AG10803 (cell line): ENCODE data around the gene CHAC1.

Source experiments
- DNase-seq: peaks from one replicate; pipeline ENCODE4 v3.0.0; 2010; ENCODE audit warnings: low read depth
- H3K4me3 ChIP-seq: 2 replicates; pipeline ENCODE4 v1.5.1; 2011; ENCODE audit warnings: mild to moderate bottlenecking, low read length, control low read depth
- TF ChIP-seq, protein P1 (sequence below): conservative IDR thresholded peaks from 2 replicates; pipeline ENCODE4 v1.5.1; 2011; ENCODE audit warnings: mild to moderate bottlenecking, low read length, control low read depth, inconsistent platforms

The CHAC1 gene

DNA sequence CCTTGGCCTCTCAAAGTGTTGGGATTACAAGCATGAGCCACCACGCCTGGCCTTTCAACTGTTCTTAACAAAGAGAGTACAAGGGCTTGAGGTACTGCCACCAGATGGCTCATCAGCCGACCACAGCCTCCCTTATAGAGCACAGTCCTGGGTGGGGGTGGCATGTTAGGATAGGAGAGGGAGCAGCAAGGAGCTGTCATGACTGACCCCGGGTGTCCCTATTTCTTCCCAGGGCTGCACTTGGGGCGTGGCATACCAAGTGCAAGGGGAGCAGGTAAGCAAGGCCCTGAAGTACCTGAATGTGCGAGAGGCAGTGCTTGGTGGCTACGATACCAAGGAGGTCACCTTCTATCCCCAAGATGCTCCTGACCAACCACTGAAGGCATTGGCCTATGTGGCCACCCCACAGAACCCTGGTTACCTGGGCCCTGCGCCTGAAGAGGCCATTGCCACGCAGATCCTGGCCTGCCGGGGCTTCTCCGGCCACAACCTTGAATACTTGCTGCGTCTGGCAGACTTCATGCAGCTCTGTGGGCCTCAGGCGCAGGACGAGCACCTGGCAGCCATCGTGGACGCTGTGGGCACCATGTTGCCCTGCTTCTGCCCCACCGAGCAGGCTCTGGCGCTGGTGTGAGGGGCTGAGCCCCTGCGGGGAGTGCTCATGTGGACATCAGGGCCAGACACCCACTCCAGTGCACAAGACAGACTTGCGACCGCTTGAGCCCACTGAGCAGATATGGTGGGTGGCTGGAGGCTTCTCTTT lies 2.1 kb downstream of the CHAC1 start:
- peak overlapping the region; percentile 98 for H3K4me3 ChIP-seq
- TF ChIP-seq, protein P1, sequence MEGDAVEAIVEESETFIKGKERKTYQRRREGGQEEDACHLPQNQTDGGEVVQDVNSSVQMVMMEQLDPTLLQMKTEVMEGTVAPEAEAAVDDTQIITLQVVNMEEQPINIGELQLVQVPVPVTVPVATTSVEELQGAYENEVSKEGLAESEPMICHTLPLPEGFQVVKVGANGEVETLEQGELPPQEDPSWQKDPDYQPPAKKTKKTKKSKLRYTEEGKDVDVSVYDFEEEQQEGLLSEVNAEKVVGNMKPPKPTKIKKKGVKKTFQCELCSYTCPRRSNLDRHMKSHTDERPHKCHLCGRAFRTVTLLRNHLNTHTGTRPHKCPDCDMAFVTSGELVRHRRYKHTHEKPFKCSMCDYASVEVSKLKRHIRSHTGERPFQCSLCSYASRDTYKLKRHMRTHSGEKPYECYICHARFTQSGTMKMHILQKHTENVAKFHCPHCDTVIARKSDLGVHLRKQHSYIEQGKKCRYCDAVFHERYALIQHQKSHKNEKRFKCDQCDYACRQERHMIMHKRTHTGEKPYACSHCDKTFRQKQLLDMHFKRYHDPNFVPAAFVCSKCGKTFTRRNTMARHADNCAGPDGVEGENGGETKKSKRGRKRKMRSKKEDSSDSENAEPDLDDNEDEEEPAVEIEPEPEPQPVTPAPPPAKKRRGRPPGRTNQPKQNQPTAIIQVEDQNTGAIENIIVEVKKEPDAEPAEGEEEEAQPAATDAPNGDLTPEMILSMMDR = no peak
- no peak for DNase-seq

DNA sequence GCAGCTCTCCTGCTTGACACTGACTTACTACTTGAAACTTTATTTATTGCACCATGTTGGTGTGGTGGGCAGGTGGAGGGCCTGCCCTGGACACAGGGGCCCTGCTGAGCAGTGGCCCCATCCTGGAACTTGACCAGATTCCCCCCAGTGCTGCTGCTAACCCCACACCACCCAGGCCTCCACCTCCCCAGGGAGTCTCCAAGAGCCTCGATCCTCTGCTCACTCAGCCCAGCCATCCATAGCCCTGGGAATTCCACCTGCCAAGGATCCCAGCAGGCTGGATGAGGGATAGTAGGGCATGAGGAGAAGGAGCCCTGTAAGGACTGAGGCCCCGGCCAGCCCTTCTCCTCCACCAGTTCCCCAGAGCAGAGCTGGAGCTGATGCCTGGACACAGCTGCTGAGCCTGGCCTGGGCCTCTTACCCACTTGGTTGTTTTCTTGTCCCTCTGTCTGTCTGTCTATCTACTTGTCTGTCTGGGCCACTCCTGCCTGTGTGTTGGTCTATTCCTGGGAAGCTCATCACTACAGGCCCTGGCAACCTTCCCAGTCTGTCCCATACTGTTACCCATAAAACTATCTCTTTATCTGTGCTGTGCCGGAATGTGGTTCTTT lies 2.8 kb downstream of the CHAC1 start:
- peak overlapping the region; percentile 98 for H3K4me3 ChIP-seq
- no peak for DNase-seq
- TF ChIP-seq, protein P1 = no peak

DNA sequence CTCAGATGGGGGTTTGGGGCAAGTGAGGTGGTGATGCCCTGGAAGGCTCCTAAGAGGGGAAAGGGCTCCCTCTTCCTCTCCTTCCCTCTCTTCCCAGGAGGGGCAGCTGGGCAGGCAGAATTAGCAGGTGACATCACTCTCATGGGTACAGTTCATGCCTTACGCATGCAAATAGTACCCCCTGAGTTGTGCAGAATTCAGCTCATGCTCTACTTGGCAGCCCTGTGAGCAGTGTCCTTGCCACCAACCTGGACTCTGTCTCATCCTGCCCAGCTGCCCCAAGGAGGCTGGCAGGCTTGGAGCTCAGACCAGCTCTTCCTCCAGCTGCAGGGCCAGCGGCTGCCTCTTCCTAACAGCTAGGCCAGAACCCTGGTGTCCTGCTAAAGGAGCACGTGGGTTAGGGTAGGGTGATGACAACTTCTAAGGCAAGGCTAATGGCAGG lies 3.3 kb downstream of the CHAC1 start:
- TF ChIP-seq, protein P1 = no peak
- H3K4me3 ChIP-seq = peak overlapping the region; percentile 98
- no peak for DNase-seq

DNA sequence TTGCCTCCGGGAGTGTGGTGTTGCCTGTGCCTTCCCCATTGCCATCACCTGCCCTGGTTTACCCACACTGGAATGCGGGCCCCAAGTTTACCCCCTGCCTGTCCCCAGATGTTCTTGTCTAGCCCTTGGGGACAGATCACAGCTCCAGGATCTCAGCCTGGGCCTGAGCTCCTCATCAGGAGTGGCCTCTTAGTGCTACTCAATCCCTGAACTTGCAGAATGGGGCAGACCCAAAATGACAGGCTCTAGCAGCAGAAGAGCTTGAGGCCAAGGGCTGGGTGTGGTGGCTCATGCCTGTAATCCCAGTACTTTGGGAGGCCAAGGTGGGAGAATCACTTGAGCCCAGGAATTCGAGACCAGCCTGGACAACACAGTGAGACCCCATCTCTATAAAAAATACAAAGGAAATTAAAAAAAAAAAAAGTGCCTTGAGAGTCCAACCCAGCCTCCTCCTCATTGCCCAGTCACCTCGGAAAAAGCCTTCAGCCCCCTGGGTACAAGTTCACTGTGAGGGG lies 3.8 kb downstream of the CHAC1 start:
- H3K4me3 ChIP-seq = 0 out of 2 replicates have a peak overlapping the region, but pooled peaks have one; percentile 98
- DNase-seq = no peak
- TF ChIP-seq, protein P1 = no peak

DNA sequence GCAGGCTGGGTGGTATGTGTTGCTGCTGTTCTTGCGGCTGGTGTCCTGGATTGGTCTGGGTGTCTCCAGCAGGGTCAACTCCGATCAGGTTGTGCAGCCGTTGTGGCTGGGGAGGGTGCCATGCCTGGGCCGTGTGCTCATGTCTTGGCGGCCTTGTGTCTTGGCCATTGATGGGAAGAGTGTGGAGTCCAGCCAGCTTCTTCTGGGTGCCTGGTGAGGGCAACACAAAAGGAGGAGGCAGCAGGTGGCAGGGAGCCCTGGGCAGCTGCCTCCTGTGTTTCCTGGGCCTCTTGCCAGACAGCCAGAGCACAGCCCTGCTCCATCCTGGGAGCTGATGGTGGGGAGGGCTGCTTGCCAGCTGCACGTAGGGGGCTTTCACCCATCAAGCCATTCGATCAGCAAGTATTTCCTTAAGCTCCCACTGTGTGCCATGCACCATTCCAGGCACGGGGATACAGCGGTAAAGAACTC lies 4.3 kb downstream of the CHAC1 start:
- H3K4me3 ChIP-seq = no peak overlapping the region
- DNase-seq = peak; percentile 54

DNA sequence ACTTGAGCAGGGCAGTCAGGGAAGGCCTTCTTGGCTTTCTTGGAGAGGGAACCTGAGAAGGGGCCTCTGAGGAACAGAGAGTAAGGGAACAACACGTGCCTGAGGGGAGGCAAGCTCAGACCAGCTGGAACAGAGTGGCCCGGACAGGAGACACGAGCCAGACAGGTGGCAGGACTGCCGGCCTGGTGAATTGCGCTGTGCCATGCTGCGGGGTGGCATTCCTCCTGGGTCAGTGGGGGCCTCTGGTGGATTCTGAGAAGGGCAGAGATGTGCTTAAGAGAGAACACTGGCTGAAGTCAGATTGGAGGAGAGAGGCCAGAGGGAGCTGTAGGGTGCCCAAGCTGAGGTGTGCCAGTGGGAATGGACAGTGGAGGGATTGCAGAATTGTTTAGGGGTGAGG lies 4.9 kb downstream of the CHAC1 start:
- no peak for DNase-seq
- H3K4me3 ChIP-seq = no peak overlapping the region
- TF ChIP-seq, protein P1 = no peak

More for the DNA sequence above, 4.3 kb downstream of the CHAC1 start:
- TF ChIP-seq, protein P1 = no peak

DNA sequence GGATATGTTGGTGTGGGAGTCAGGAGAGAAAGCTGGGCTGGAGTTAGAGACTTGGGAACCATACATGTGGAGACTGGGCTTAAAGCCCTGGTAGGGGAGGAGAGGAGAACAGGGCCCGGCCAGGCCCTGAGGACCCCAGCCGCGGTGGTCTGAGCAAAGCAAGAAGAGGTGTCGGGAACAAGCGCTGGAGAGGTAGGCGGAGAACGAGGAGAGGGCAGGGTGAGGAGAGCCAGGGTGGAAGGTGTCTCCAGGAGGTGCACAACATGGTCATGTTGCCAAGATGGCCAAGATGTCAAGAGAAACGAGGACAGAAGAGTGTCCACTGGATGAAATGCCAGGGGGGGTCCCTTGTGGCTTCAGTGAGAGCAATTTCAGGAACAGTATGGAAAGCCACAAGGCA lies 5.5 kb downstream of the CHAC1 start:
- DNase-seq = no peak
- H3K4me3 ChIP-seq = no peak overlapping the region
- TF ChIP-seq, protein P1 = no peak
